Neural cell (in vitro differentiated cells): ENCODE data around the gene FNDC10. TPM values are rescaled to one million over a fixed set of nuclear protein-coding genes. Genes with fewer than 3 reads are reported as not detected.
A peak's percentile ranks its signal among the peaks of the same experiment; 100 is the strongest.

Source experiments
- H2AFZ ChIP-seq: fragments of 200-600, 300-800 bp; sonication (generic), shearing (Covaris generic); 2 replicates; pipeline ENCODE4 v1.6.0; 2014; ENCODE audit warnings: low read depth, mild to moderate bottlenecking, antibody characterized with exemption, low read length, moderate library complexity
- H3F3A ChIP-seq: fragments of 200-600 bp; shearing (Covaris generic); 2 replicates; pipeline ENCODE4 v1.6.1; 2016; ENCODE audit warnings: mild to moderate bottlenecking, moderate library complexity, mixed read lengths, antibody characterized with exemption, low read length; ENCODE audit not compliant: insufficient read depth, poor library complexity, severe bottlenecking
- H3K27ac ChIP-seq: fragments of 200-600, 300-800 bp; sonication (generic), shearing (Covaris generic); 2 replicates; pipeline ENCODE4 v1.5.1; 2014; ENCODE audit warnings: mild to moderate bottlenecking, low read length, moderate library complexity
- H3K27me3 ChIP-seq: fragments of 300-800, 200-600 bp; sonication (generic), shearing (Covaris generic); 2 replicates; pipeline ENCODE4 v1.6.0; 2014; ENCODE audit warnings: mild to moderate bottlenecking, low read depth, low read length, moderate library complexity; ENCODE audit not compliant: insufficient read depth
- H3K36me3 ChIP-seq: fragments of 300-800, 200-600 bp; sonication (generic), shearing (Covaris generic); 2 replicates; pipeline ENCODE4 v1.5.1; 2014; ENCODE audit warnings: mild to moderate bottlenecking, antibody characterized with exemption, low read length, moderate library complexity; ENCODE audit not compliant: insufficient read depth
- H3K4me2 ChIP-seq: fragments of 300-800, 200-600 bp; sonication (generic), shearing (Covaris generic); 2 replicates; pipeline ENCODE4 v1.6.0; 2014; ENCODE audit warnings: mild to moderate bottlenecking, low read length
- H3K4me3 ChIP-seq: fragments of 300-800, 200-600 bp; sonication (generic), shearing (Covaris generic); 2 replicates; pipeline ENCODE4 v1.5.1; 2014; ENCODE audit warnings: mild to moderate bottlenecking, low read length, moderate library complexity
- H3K79me2 ChIP-seq: fragments of 200-600 bp; shearing (Covaris generic); replicated peaks from 2 replicates; pipeline ENCODE4 v1.6.0; 2014; ENCODE audit warnings: mild to moderate bottlenecking, low read length, moderate library complexity; ENCODE audit not compliant: insufficient read depth
- H3K9ac ChIP-seq: fragments of 300-800, 200-600 bp; sonication (generic), shearing (Covaris generic); 2 replicates; pipeline ENCODE4 v1.6.1; 2016; ENCODE audit warnings: mild to moderate bottlenecking, low read length, mixed read lengths
- H3K9me2 ChIP-seq: fragments of 200-600 bp; shearing (Covaris generic); 2 replicates; pipeline ENCODE4 v1.6.1; 2016; ENCODE audit warnings: mild to moderate bottlenecking, low read length, mixed read lengths; ENCODE audit not compliant: insufficient read depth
- H3K9me3 ChIP-seq: fragments of 200-600, 300-800 bp; sonication (generic), shearing (Covaris generic); 2 replicates; pipeline ENCODE4 v1.6.1; 2016; ENCODE audit warnings: mild to moderate bottlenecking, mixed run types, low read length, moderate library complexity, mixed read lengths
- H4K20me1 ChIP-seq: fragments of 200-600 bp; shearing (Covaris generic); 2 replicates; pipeline ENCODE4 v1.6.1; 2016; ENCODE audit warnings: mild to moderate bottlenecking, mixed run types; ENCODE audit not compliant: insufficient read depth
- EP300 ChIP-seq: fragments of 450-650 bp; conservative IDR thresholded peaks from 2 replicates; pipeline ENCODE4 v1.6.1; 2014; ENCODE audit warnings: antibody characterized with exemption, mild to moderate bottlenecking, moderate library complexity; ENCODE audit not compliant: poor library complexity, severe bottlenecking
- EZH2 ChIP-seq: fragments of 200-600, 300-800 bp; shearing (Covaris generic), sonication (generic); IDR thresholded peaks from 2 replicates; pipeline ENCODE4 v1.6.1; 2014; ENCODE audit warnings: antibody characterized with exemption, low read length, borderline replicate concordance, mild to moderate bottlenecking; ENCODE audit not compliant: insufficient read depth, poor library complexity, severe bottlenecking
- MXI1 ChIP-seq: fragments of 450-650 bp; conservative IDR thresholded peaks from 2 replicates; pipeline ENCODE4 v1.6.1; 2014; ENCODE audit warnings: antibody characterized with exemption, mild to moderate bottlenecking; ENCODE audit not compliant: poor library complexity, severe bottlenecking
- POLR2AphosphoS5 ChIP-seq: IDR thresholded peaks from 2 replicates; pipeline ENCODE4 v1.6.1; 2012
- RAD21 ChIP-seq: fragments of 450-650 bp; conservative IDR thresholded peaks from 2 replicates; pipeline ENCODE4 v1.6.1; 2014; ENCODE audit warnings: antibody characterized with exemption, mild to moderate bottlenecking, moderate library complexity
- SMC3 ChIP-seq: fragments of 450-650 bp; conservative IDR thresholded peaks from 2 replicates; pipeline ENCODE4 v1.6.1; 2014; ENCODE audit warnings: antibody characterized with exemption, mild to moderate bottlenecking, moderate library complexity; ENCODE audit not compliant: poor library complexity
- TAF1 ChIP-seq: IDR thresholded peaks from 2 replicates; pipeline ENCODE4 v1.6.1; 2012; ENCODE audit warnings: low read depth
- polyA plus RNA-seq: library from polyadenylated mRNA; depleted of rRNA; stranded (reverse); fragments of >200 nt; gene quantifications from 2 replicates; pipeline ENCODE4 v1.2.3, GENCODE V29; 2014
- TF ChIP-seq, protein P1 (sequence below): IDR thresholded peaks from 2 replicates; pipeline ENCODE4 v1.6.1; 2012; ENCODE audit warnings: borderline replicate concordance
- TF ChIP-seq, protein P2 (sequence below): fragments of 450-650 bp; IDR thresholded peaks from 2 replicates; pipeline ENCODE4 v1.5.1; 2014; ENCODE audit warnings: antibody characterized with exemption, mild to moderate bottlenecking, moderate library complexity; ENCODE audit not compliant: poor library complexity, severe bottlenecking

The FNDC10 gene
- polyA plus RNA-seq, 1 donor from 2014 or later = 4.5 TPM

DNA sequence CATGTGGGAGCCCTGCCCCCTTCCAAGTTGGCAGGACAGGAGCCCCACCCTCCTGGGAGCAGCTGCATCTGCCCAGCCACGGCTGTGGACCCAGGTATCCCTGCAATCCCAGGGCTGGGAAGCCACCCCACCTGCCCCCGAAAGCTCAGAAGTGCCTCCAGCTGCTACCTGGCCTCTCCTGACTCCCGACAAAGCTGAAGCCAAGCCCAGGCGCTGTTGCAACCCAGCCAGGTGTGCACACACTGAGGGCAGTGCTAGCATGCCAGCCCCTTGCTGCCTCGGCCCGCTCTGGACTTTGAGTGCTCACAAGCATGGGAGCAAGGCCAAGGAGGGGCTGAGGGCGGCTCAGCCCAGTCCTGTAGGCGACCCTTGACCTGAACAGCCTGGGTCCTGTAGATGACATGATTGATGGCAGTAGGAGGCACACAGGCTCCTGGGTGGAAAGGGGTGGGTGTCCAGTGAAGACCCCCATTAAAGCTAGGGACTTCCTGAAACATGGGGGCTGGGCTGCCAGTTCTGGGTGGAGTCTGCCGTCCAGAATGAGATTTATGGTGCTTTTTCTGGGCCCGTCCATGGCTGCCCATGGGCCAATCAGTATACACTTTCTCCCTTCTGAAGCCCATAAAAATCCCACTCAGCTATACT is 22.4 kb downstream of the FNDC10 start:
- H3K36me3 ChIP-seq = no peaks in the 10 kb centered on the region
- no peaks in the 10 kb centered on the region for H3K9me3 ChIP-seq
- no peaks in the 10 kb centered on the region for H3F3A ChIP-seq
- H3K9me2 ChIP-seq = no peaks in the 10 kb centered on the region
- no peak overlapping the region for H3K27ac ChIP-seq
- no peaks in the 10 kb centered on the region for H4K20me1 ChIP-seq
- H3K4me2 ChIP-seq = no peak overlapping the region
- H3K79me2 ChIP-seq = peaks cover 14% of the 10 kb centered on the region
- H3K9ac ChIP-seq = no peak overlapping the region
- no peak for TF ChIP-seq EZH2
- no peak for TF ChIP-seq SMC3
- TF ChIP-seq, protein P1, sequence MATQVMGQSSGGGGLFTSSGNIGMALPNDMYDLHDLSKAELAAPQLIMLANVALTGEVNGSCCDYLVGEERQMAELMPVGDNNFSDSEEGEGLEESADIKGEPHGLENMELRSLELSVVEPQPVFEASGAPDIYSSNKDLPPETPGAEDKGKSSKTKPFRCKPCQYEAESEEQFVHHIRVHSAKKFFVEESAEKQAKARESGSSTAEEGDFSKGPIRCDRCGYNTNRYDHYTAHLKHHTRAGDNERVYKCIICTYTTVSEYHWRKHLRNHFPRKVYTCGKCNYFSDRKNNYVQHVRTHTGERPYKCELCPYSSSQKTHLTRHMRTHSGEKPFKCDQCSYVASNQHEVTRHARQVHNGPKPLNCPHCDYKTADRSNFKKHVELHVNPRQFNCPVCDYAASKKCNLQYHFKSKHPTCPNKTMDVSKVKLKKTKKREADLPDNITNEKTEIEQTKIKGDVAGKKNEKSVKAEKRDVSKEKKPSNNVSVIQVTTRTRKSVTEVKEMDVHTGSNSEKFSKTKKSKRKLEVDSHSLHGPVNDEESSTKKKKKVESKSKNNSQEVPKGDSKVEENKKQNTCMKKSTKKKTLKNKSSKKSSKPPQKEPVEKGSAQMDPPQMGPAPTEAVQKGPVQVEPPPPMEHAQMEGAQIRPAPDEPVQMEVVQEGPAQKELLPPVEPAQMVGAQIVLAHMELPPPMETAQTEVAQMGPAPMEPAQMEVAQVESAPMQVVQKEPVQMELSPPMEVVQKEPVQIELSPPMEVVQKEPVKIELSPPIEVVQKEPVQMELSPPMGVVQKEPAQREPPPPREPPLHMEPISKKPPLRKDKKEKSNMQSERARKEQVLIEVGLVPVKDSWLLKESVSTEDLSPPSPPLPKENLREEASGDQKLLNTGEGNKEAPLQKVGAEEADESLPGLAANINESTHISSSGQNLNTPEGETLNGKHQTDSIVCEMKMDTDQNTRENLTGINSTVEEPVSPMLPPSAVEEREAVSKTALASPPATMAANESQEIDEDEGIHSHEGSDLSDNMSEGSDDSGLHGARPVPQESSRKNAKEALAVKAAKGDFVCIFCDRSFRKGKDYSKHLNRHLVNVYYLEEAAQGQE = no peak
- TF ChIP-seq RAD21 = no peak
- TF ChIP-seq MXI1 = no peak
- TF ChIP-seq POLR2AphosphoS5 = no peak
- TF ChIP-seq, protein P2, sequence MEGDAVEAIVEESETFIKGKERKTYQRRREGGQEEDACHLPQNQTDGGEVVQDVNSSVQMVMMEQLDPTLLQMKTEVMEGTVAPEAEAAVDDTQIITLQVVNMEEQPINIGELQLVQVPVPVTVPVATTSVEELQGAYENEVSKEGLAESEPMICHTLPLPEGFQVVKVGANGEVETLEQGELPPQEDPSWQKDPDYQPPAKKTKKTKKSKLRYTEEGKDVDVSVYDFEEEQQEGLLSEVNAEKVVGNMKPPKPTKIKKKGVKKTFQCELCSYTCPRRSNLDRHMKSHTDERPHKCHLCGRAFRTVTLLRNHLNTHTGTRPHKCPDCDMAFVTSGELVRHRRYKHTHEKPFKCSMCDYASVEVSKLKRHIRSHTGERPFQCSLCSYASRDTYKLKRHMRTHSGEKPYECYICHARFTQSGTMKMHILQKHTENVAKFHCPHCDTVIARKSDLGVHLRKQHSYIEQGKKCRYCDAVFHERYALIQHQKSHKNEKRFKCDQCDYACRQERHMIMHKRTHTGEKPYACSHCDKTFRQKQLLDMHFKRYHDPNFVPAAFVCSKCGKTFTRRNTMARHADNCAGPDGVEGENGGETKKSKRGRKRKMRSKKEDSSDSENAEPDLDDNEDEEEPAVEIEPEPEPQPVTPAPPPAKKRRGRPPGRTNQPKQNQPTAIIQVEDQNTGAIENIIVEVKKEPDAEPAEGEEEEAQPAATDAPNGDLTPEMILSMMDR = no peak
- no peak for TF ChIP-seq TAF1
- no peak for TF ChIP-seq EP300
- H2AFZ ChIP-seq = no peak overlapping the region
- no peak overlapping the region for H3K4me3 ChIP-seq
- peaks cover 4% of the 10 kb centered on the region for H3K27me3 ChIP-seq

DNA sequence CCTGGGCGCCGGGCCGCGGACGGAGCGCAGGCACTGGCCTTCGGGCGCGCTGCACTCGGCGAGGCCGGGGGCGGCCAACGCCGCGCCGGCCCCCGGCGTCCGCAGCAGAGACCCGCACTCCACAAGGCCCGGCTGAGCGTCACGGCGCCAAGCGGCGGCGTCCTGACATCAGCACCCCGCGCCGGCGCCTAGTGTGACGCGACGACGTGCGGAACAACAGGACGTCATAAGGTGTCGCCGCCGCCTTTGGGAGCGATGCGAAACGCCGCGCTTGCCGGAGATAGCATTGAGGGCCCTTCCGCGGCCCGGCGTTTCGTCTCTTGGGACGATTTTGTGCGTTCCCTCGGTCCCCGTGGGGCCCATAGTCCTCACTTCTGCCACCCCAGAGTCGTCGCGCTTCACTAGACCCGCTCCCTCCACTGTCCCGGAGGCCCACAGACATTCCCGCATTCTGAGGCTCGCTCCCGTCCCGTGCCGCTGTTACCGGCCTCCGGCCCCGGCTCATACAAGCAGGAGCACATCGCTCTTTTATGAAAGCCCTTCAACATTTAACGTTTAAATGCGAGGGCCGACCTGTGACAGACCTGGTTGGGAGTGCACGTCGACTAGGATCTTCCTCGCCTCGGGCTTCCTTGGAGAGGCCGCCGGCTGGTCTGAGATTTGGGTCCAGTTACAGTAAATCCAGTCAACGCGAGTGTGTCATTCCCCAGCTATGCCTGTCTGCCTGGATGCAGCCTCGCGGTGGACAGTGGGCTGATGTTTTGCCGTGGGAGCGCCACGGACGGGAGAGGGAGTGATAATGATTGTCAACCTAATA is 25.0 kb downstream of the FNDC10 start, which contains the start of gene SSU72:
Gene SSU72 (minus strand): TSS at position 143 of the 817 bp plus-strand sequence. CDS start 306 bp downstream, outside the sequence.
- TF ChIP-seq, protein P2 = no peak
- TF ChIP-seq, protein P1 = peak; percentile 70
- peak; percentile 35 for TF ChIP-seq RAD21
- no peak for TF ChIP-seq SMC3
- TF ChIP-seq POLR2AphosphoS5 = peak; percentile 98
- no peak for TF ChIP-seq EZH2
- TF ChIP-seq MXI1 = peak; percentile 85
- peak; percentile 57 for TF ChIP-seq TAF1
- peak; percentile 87 for TF ChIP-seq EP300
- peak within 1 kb of the TSS; percentile 90 for H3K27ac ChIP-seq
- H3K36me3 ChIP-seq = no peaks in the 10 kb centered on the region

More for the DNA sequence above, 25.0 kb downstream of the FNDC10 start, which contains the start of gene SSU72:
- Histone ChIP-seq H3K4me2 (peak within 1 kb of the TSS; percentile 91), H2AFZ (peak within 1 kb of the TSS; percentile 88), H3K79me2 (peaks cover 30% of the 10 kb centered on the region), H3F3A (no peaks in the 10 kb centered on the region), H3K27me3 (no peaks in the 10 kb centered on the region), H3K9ac (peak within 1 kb of the TSS; percentile 93), H4K20me1 (peaks cover 1% of the 10 kb centered on the region), H3K9me3 (no peaks in the 10 kb centered on the region), H3K4me3 (peak within 1 kb of the TSS; percentile 100), H3K9me2 (no peaks in the 10 kb centered on the region)
